CD4-positive, alpha-beta T cell (primary cell): ENCODE measurements around the gene TP53RK. TPM values are rescaled to one million over a fixed set of nuclear protein-coding genes. Genes with fewer than 3 reads are reported as not detected.

ENCODE experiments used
- ATAC-seq: fragments of 200-7000 bp; cut with Tn5 transposase; one replicate; pipeline ENCODE4 v1.10.0; 2022; ENCODE audit warnings: mild to moderate bottlenecking; ENCODE audit not compliant: poor library complexity
- CTCF ChIA-PET: fragments of 350-600 bp; sonication (Branson Sonifier 250); formaldehyde crosslinking; loops from one replicate; lab custom pipeline; 2021; ENCODE audit warnings: antibody characterized with exemption, inconsistent platforms; lab: Charles Lee
- POLR2A ChIA-PET: fragments of 350-600 bp; sonication (Branson Sonifier 250); formaldehyde crosslinking; loops from one replicate; lab custom pipeline; 2021; ENCODE audit warnings: antibody characterized with exemption, inconsistent platforms; lab: Charles Lee
- DNase-seq, 14 experiments: peaks; one replicate each; pipeline ENCODE4 v3.0.0-alpha.2; 2013 to 2020; ENCODE audit warnings: mixed read lengths in 2 of 14
- H3K27ac ChIP-seq, 2 donors: one replicate each; pipeline versions ENCODE4 v1.5.1 to v1.7.0; 2013; ENCODE audit warnings: low read length in 2 of 2, low read depth in 1 of 2, mild to moderate bottlenecking in 1 of 2
- H3K27me3 ChIP-seq, 2 experiments: 1 replicate in 1 of 2; 2 replicates in 1 of 2; pipeline versions ENCODE4 v1.6.1 to v1.7.0; 2013; ENCODE audit warnings: low read length in 2 of 2, control low read depth in 1 of 2, mild to moderate bottlenecking in 1 of 2, moderate library complexity in 1 of 2; ENCODE audit not compliant: insufficient read depth in 2 of 2, control insufficient read depth in 1 of 2
- H3K36me3 ChIP-seq: one replicate; pipeline ENCODE4 v1.6.1; 2013; ENCODE audit warnings: low read length, control low read depth; ENCODE audit not compliant: insufficient read depth
- H3K4me1 ChIP-seq: one replicate; pipeline ENCODE4 v1.6.1; 2013; ENCODE audit warnings: low read length, control low read depth; ENCODE audit not compliant: insufficient read depth
- H3K4me3 ChIP-seq: one replicate; pipeline ENCODE4 v1.5.1; 2013; ENCODE audit warnings: mild to moderate bottlenecking, low read length, moderate library complexity
- H3K9me3 ChIP-seq, 2 experiments: 1 replicate in 1 of 2; 2 replicates in 1 of 2; pipeline versions ENCODE4 v1.6.1 to v1.7.0; 2013; ENCODE audit warnings: low read length in 2 of 2, mild to moderate bottlenecking in 2 of 2, control low read depth in 1 of 2, moderate library complexity in 1 of 2; ENCODE audit not compliant: control insufficient read depth in 1 of 2, insufficient read depth in 1 of 2
- H3K27ac Mint-ChIP-seq: one replicate; pipeline ENCODE4 v1.8.0; 2020; ENCODE audit warnings: mixed read lengths
- H3K27me3 Mint-ChIP-seq: one replicate; pipeline ENCODE4 v1.8.0; 2021; ENCODE audit warnings: mixed read lengths
- H3K36me3 Mint-ChIP-seq: one replicate; pipeline ENCODE4 v1.8.0; 2021; ENCODE audit warnings: low read depth, mixed read lengths
- H3K4me1 Mint-ChIP-seq: one replicate; pipeline ENCODE4 v1.8.0; 2021; ENCODE audit warnings: low read depth, mixed read lengths
- H3K4me3 Mint-ChIP-seq: one replicate; pipeline ENCODE4 v1.8.0; 2020; ENCODE audit warnings: mild to moderate bottlenecking, mixed read lengths
- H3K9me3 Mint-ChIP-seq: one replicate; pipeline ENCODE4 v1.8.0; 2020; ENCODE audit warnings: mixed read lengths
- intact Hi-C, 2 experiments: fragments of 100-400 bp; cut with DNase I in 1 of 2; cut with micrococcal nuclease in 1 of 2; formaldehyde crosslinking; loops; one replicate each; pipeline versions ENCODE4 v1.15.1 to v1.9.0; 2023 to 2025; cut with DNase I, micrococcal nuclease
- total RNA-seq, 174 experiments: library from RNA in 2 of 174; stranded (reverse) in 2 of 174; gene quantifications; one replicate each; pipeline ENCODE4 v1.2.3 and lab custom pipeline; 2021 to 2026
- TF ChIP-seq, protein P1 (sequence below): fragments of 200-600 bp; IDR thresholded peaks from one replicate; pipeline ENCODE4 v1.8.0; 2022; ENCODE audit warnings: antibody characterized with exemption, mild to moderate bottlenecking

Gene TP53RK
- total RNA-seq, 2 experiments from 2014 or later: 3.9 to 4.5 TPM

DNA sequence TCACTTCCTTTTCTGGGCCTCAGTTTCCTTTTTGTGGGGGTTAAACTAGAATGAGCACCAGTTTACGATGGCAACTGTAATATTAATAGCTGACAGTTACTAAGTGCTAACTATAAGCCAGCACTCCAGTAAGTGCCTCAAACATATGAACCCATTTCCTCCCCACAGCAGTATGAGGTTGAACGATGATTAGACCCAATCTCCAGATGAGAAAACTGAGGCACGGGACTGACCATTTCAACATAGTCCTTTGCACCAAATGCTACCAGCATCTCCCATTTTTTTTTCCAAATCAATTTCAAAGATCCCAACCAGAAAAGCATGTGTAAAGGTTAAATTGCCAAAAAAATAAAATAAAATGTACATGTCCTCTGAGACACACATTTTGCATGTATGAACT lies 45.1 kb downstream of the TP53RK start:
- Histone ChIP-seq H3K27ac (no peak overlapping the region), H3K9me3 (no peaks in the 10 kb centered on the region), H3K36me3 (no peaks in the 10 kb centered on the region), H3K27me3 (peaks cover 3 to 10% of the 10 kb centered on the region in 2 experiments), H3K4me1 (no peaks in the 10 kb centered on the region), H3K4me3 (no peak overlapping the region)
- no peaks in the 10 kb centered on the region for H3K36me3 Mint-ChIP-seq
- intact Hi-C loops: no loop called here
- ChIA-PET POLR2A (no interaction called here), CTCF (no interaction called here)
- TF ChIP-seq, protein P1, sequence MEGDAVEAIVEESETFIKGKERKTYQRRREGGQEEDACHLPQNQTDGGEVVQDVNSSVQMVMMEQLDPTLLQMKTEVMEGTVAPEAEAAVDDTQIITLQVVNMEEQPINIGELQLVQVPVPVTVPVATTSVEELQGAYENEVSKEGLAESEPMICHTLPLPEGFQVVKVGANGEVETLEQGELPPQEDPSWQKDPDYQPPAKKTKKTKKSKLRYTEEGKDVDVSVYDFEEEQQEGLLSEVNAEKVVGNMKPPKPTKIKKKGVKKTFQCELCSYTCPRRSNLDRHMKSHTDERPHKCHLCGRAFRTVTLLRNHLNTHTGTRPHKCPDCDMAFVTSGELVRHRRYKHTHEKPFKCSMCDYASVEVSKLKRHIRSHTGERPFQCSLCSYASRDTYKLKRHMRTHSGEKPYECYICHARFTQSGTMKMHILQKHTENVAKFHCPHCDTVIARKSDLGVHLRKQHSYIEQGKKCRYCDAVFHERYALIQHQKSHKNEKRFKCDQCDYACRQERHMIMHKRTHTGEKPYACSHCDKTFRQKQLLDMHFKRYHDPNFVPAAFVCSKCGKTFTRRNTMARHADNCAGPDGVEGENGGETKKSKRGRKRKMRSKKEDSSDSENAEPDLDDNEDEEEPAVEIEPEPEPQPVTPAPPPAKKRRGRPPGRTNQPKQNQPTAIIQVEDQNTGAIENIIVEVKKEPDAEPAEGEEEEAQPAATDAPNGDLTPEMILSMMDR: no peak
- no peak overlapping the region for H3K4me3 Mint-ChIP-seq
- no peaks in the 10 kb centered on the region for H3K4me1 Mint-ChIP-seq
- no peak overlapping the region for H3K27ac Mint-ChIP-seq
- no peaks in the 10 kb centered on the region for H3K9me3 Mint-ChIP-seq
- no peak for ATAC-seq
- DNase-seq: no peak
- H3K27me3 Mint-ChIP-seq: peaks cover 31% of the 10 kb centered on the region

DNA sequence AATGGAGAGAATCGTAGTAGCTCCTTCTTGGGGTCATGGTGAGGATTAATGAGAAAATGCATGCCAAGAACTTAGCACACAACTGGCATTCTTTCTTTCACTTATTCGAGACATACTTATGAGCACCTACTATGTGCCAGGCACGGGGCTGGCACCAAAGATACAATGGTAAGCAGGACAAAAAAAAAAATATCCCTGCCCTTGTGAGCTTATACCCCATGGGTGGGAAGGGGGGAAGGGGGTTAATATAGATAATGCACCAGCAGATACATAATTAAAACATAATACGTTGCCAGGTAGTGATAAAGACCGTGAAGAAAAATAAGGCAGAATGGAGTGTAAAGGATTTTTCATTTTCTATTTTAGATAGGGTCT lies 46.3 kb downstream of the TP53RK start:
- no peaks in the 10 kb centered on the region for H3K36me3 ChIP-seq
- Mint-ChIP-seq H3K27ac (no peak overlapping the region), H3K27me3 (peaks cover 31% of the 10 kb centered on the region), H3K4me3 (no peak overlapping the region), H3K36me3 (no peaks in the 10 kb centered on the region), H3K4me1 (no peaks in the 10 kb centered on the region), H3K9me3 (no peaks in the 10 kb centered on the region)
- POLR2A ChIA-PET: no interaction called here
- CTCF ChIA-PET: no interaction called here
- intact Hi-C loops: no loop called here
- no peaks in the 10 kb centered on the region for H3K9me3 ChIP-seq
- TF ChIP-seq, protein P1: no peak
- H3K4me3 ChIP-seq: no peak overlapping the region
- ATAC-seq: no peak
- DNase-seq: no peak
- peaks cover 0 to 7% of the 10 kb centered on the region in 2 experiments for H3K27me3 ChIP-seq
- H3K27ac ChIP-seq: no peak overlapping the region
- H3K4me1 ChIP-seq: no peaks in the 10 kb centered on the region

DNA sequence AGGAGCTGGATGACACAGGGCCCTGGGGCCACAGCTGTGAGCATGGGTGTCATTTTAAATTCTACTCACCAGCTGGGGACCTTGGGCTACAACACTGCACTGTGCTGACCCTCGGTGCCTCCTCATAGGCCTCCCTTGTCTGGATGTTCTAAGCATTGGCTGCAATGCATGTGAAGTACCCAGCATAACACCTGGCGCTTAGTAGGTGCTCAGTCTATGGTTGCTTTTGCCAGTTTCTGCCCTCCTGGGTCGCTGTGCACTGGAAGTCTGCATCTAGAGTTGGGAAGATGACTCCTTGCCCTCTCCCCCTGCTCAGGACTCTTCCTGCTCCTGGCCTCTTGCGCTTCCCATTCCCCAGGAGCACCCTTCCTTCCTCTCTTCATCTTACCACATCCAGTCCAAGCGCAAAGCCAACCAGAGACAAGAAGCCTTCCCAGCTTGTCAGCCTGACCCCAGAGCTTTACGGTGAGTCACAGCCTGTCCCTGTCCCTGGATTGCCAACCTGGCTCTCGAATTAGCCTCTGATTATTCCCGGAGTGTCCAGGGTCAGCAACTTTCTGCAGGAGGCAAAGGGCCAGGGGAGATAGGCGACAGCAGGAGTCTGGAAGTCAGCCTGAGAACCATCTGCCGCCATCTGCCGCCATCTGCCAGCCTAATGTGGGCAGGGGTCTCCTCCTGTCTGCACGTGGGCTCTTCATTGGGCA lies 46.8 kb downstream of the TP53RK start:
- TF ChIP-seq, protein P1: no peak
- Histone ChIP-seq H3K4me3 (no peak overlapping the region), H3K9me3 (no peaks in the 10 kb centered on the region), H3K36me3 (no peaks in the 10 kb centered on the region), H3K27ac (no peak overlapping the region), H3K4me1 (no peaks in the 10 kb centered on the region), H3K27me3 (peaks cover 0 to 7% of the 10 kb centered on the region in 2 experiments)
- CTCF ChIA-PET: no interaction called here
- Mint-ChIP-seq H3K9me3 (no peaks in the 10 kb centered on the region), H3K4me3 (no peak overlapping the region), H3K36me3 (no peaks in the 10 kb centered on the region), H3K27ac (no peak overlapping the region), H3K27me3 (peaks cover 31% of the 10 kb centered on the region), H3K4me1 (no peaks in the 10 kb centered on the region)
- POLR2A ChIA-PET: no interaction called here
- intact Hi-C loops: no loop called here
- ATAC-seq (no peak), DNase-seq (no peak)
